Neural progenitor cell (in vitro differentiated cells): ENCODE data around the gene IL27RA.

Source experiments
- EZH2 ChIP-seq: fragments of 200-600 bp; sonication (generic); IDR thresholded peaks from 2 replicates; pipeline ENCODE4 v1.6.1; 2017; ENCODE audit warnings: antibody characterized with exemption, mild to moderate bottlenecking, moderate library complexity
- TF ChIP-seq, protein P1 (sequence below): fragments of 200-600 bp; sonication (generic); IDR thresholded peaks from 2 replicates; pipeline ENCODE4 v1.5.1; 2017; ENCODE audit warnings: antibody characterized with exemption, mild to moderate bottlenecking

DNA sequence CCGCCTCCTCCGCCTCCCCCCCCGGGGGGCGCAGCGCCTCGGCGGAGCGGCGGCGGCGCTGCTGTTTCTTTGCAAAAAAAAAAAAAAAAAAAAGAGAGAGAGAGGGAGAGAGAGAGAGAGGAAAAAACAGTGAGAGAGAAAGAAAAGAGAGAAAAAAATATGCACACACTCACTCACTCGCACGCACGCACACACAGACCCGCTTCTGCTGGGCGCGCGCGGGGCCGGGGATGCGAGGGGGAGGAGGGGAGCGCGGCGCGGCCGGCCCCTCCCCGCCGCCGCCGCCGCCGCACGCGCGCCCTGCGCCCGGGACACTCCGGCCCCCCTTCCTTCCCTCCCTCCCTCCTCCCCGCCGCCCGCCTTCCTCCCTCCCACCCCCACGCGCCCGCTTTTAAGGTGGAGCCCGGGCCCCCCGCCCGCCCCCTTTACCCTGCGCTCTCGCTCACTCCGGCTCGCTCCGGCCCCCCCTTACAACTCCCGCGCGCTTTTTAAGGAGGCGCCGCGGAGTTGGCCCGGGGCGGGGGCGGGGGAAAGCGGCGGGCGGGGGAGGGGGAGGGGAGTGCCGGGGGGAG lies 59.0 kb downstream of the IL27RA start, which contains the start of gene SAMD1:
- TF ChIP-seq EZH2: no peak
- TF ChIP-seq, protein P1, sequence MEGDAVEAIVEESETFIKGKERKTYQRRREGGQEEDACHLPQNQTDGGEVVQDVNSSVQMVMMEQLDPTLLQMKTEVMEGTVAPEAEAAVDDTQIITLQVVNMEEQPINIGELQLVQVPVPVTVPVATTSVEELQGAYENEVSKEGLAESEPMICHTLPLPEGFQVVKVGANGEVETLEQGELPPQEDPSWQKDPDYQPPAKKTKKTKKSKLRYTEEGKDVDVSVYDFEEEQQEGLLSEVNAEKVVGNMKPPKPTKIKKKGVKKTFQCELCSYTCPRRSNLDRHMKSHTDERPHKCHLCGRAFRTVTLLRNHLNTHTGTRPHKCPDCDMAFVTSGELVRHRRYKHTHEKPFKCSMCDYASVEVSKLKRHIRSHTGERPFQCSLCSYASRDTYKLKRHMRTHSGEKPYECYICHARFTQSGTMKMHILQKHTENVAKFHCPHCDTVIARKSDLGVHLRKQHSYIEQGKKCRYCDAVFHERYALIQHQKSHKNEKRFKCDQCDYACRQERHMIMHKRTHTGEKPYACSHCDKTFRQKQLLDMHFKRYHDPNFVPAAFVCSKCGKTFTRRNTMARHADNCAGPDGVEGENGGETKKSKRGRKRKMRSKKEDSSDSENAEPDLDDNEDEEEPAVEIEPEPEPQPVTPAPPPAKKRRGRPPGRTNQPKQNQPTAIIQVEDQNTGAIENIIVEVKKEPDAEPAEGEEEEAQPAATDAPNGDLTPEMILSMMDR: no peak
